CD14-positive monocyte (primary cell): ENCODE measurements around the gene SEPTIN5. TPM values are rescaled to one million over a fixed set of nuclear protein-coding genes. Genes with fewer than 3 reads are reported as not detected.

Experiments
- DNase-seq, 3 donors: peaks; one replicate each; pipeline ENCODE4 v3.0.0-alpha.2; 2011 to 2022
- H2AFZ ChIP-seq: 2 replicates; pipeline ENCODE4 v1.6.0; 2012; ENCODE audit warnings: mild to moderate bottlenecking, low read depth, low read length, inconsistent platforms; ENCODE audit not compliant: insufficient read depth, poor library complexity, severe bottlenecking
- H3K27ac ChIP-seq, 2 donors: 1 replicate in 1 of 2; 2 replicates in 1 of 2; pipeline ENCODE4 v1.5.1; 2012 to 2013; ENCODE audit warnings: low read length in 2 of 2, control low read depth in 1 of 2, inconsistent platforms in 1 of 2, low read depth in 1 of 2, mild to moderate bottlenecking in 1 of 2
- H3K27me3 ChIP-seq, 2 donors: one replicate each; pipeline versions ENCODE4 v1.6.0 to v1.6.1; 2011 to 2013; ENCODE audit warnings: low read length in 2 of 2; ENCODE audit not compliant: control insufficient read depth in 2 of 2, insufficient read depth in 2 of 2
- H3K36me3 ChIP-seq, 2 donors: replicated peaks in 1 of 2; 1 replicate in 1 of 2; 2 replicates in 1 of 2; pipeline versions ENCODE4 v1.5.1 to v1.6.1; 2012 to 2013; ENCODE audit warnings: low read length in 2 of 2, control low read depth in 1 of 2, inconsistent platforms in 1 of 2, mild to moderate bottlenecking in 1 of 2; ENCODE audit not compliant: insufficient read depth in 2 of 2, control insufficient read depth in 1 of 2
- H3K4me1 ChIP-seq, 2 donors: 1 replicate in 1 of 2; 2 replicates in 1 of 2; pipeline versions ENCODE4 v1.5.1 to v1.6.1; 2012 to 2013; ENCODE audit warnings: low read length in 2 of 2, control low read depth in 1 of 2, inconsistent platforms in 1 of 2, mild to moderate bottlenecking in 1 of 2, moderate library complexity in 1 of 2; ENCODE audit not compliant: insufficient read depth in 2 of 2, control insufficient read depth in 1 of 2
- H3K4me2 ChIP-seq: replicated peaks from 2 replicates; pipeline ENCODE3; 2012; ENCODE audit warnings: low read length, moderate library complexity, mild to moderate bottlenecking; ENCODE audit not compliant: poor library complexity, severe bottlenecking; ENCODE audit errors: extremely low read depth
- H3K4me3 ChIP-seq, 3 experiments: fragments of 200-600 bp in 1 of 3; sonication (generic) in 1 of 3; replicated peaks in 1 of 3; 1 replicate in 2 of 3; 2 replicates in 1 of 3; pipeline ENCODE4 v1.5.1; 2011 to 2013; ENCODE audit warnings: low read length in 3 of 3, mild to moderate bottlenecking in 3 of 3, control low read depth in 2 of 3, low read depth in 2 of 3, inconsistent platforms in 1 of 3, moderate library complexity in 1 of 3
- H3K79me2 ChIP-seq: 2 replicates; pipeline ENCODE4 v1.6.0; 2012; ENCODE audit warnings: mild to moderate bottlenecking, control low read depth, inconsistent platforms, low read length, moderate library complexity; ENCODE audit not compliant: insufficient read depth
- H3K9ac ChIP-seq: 2 replicates; pipeline ENCODE4 v1.6.0; 2017; ENCODE audit warnings: low read length, mild to moderate bottlenecking; ENCODE audit not compliant: insufficient read depth, poor library complexity, severe bottlenecking
- H3K9me3 ChIP-seq, 2 donors: replicated peaks in 1 of 2; 1 replicate in 1 of 2; 2 replicates in 1 of 2; pipeline versions ENCODE4 v1.5.1 to v1.6.1; 2012 to 2013; ENCODE audit warnings: low read length in 2 of 2, control low read depth in 1 of 2; ENCODE audit not compliant: control insufficient read depth in 1 of 2, insufficient read depth in 1 of 2
- H4K20me1 ChIP-seq: 2 replicates; pipeline ENCODE4 v1.6.0; 2012; ENCODE audit warnings: mild to moderate bottlenecking, low read length, control low read depth, moderate library complexity; ENCODE audit not compliant: insufficient read depth
- H3K27ac Mint-ChIP-seq, 7 donors: one replicate each; pipeline ENCODE4 v1.8.0; 2020; ENCODE audit warnings: mild to moderate bottlenecking in 7 of 7, mixed read lengths in 7 of 7, moderate library complexity in 6 of 7, inconsistent platforms in 2 of 7
- H3K27me3 Mint-ChIP-seq, 3 donors: one replicate each; pipeline ENCODE4 v1.8.0; 2021 to 2022; ENCODE audit warnings: low read depth in 3 of 3, mild to moderate bottlenecking in 3 of 3, mixed read lengths in 3 of 3, moderate library complexity in 3 of 3, inconsistent platforms in 1 of 3
- H3K36me3 Mint-ChIP-seq, 2 donors: one replicate each; pipeline ENCODE4 v1.8.0; 2020; ENCODE audit warnings: mixed read lengths in 2 of 2, inconsistent platforms in 1 of 2, mild to moderate bottlenecking in 1 of 2
- H3K4me1 Mint-ChIP-seq: one replicate; pipeline ENCODE4 v1.8.0; 2020; ENCODE audit warnings: mild to moderate bottlenecking, mixed read lengths
- H3K4me3 Mint-ChIP-seq, 2 donors: one replicate each; pipeline ENCODE4 v1.8.0; 2020; ENCODE audit warnings: mild to moderate bottlenecking in 2 of 2, mixed read lengths in 2 of 2, moderate library complexity in 1 of 2
- H3K9me3 Mint-ChIP-seq, 7 donors: one replicate each; pipeline ENCODE4 v1.8.0; 2020 to 2022; ENCODE audit warnings: mixed read lengths in 7 of 7, mild to moderate bottlenecking in 6 of 7, moderate library complexity in 6 of 7, inconsistent platforms in 2 of 7
- WGBS: methylation state at CpG from one replicate; pipeline ENCODE4 v1.1.5; 2013; ENCODE audit warnings: missing lambda C conversion rate; ENCODE audit not compliant: insufficient coverage; 5-methylcytosine and 5-hydroxymethylcytosine counted together
- intact Hi-C, 2 donors: fragments of 100-400 bp; cut with micrococcal nuclease; formaldehyde crosslinking; loops; one replicate each; pipeline versions ENCODE4 v1.15.0 to v1.15.1; 2023
- polyA plus RNA-seq, 3 donors: library from polyadenylated mRNA; depleted of rRNA in 1 of 3; unstranded in 2 of 3; stranded (reverse) in 1 of 3; fragments of 300-500 nt in 2 of 3; fragments of >200 nt in 1 of 3; fragmentation: Illumina TruSeq in 2 of 3; gene quantifications; 1 replicate in 2 of 3; 2 replicates in 1 of 3; pipeline ENCODE4 v1.2.3, GENCODE V29; 2012 to 2021
- TF ChIP-seq, protein P1 (sequence below): fragments of 200-600 bp; IDR thresholded peaks from one replicate; pipeline ENCODE4 v1.8.0; 2022; ENCODE audit warnings: antibody characterized with exemption, mild to moderate bottlenecking

SEPTIN5 gene
- polyA plus RNA-seq, 3 donors = 0.50 to 0.64 TPM; not detected in 1

DNA sequence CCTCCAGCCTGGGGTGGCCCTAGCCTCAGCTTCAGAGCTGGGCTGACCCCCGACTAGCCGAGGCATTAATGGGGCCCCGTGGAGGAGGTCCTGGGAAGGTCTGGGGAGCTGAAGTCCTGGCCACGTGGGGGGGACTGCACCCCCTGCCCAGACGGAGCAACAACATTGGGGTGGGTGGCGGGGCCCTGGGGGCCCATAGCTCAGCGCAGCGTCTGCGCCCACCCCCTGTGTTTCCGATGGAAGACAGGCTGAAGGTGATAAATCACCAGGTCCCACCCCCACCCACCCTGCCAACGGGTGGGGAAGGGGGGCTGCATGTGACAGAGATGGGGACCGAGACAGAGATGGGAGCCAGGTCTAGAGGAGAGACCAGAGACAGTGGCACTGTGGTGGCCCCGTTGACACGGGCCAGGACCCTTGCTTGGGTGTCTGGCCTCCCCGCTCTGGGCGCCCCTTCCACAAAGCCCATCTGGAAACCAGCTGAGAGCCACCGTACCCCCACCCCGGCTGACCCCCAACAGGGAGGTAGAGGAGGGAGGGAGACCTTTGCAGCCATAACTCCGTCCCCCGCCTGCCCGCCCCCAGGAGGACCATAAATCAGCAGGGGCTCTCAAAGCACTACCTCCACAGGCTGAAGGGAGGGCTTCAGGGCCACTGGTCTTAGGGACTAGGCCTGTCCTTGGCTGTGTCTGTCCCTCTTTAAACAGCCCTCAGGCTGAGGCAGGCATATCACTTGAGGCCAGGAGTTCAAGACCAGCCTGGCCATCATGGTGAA lies 17.2 kb downstream of the SEPTIN5 start:
- Histone ChIP-seq H3K4me2 (peak overlapping the region; percentile 85), H3K9ac (peak overlapping the region; percentile 46)
- intact Hi-C loops = loop anchor here in 1 of 2 donors (2.0 to 5.0 kb wide), 2 partner anchors 179 to 281 kb away; no protein-coding TSS in a partner anchor

GRCh38 chr22:19732403-19733113 lies 18.3 kb downstream of the SEPTIN5 start:
- H3K4me1 Mint-ChIP-seq = peaks cover 4% of the 10 kb centered on the region
- H3K4me1 ChIP-seq = peaks cover 7 to 8% of the 10 kb centered on the region in 2 donors
- H3K9me3 Mint-ChIP-seq = peaks cover 0 to 1% (median 0%) of the 10 kb centered on the region in 7 donors
- intact Hi-C loops = loop anchor here in 1 of 2 donors (5.0 kb wide), 1 partner anchor 280 kb away; no protein-coding TSS in a partner anchor
- no peak overlapping the region for H2AFZ ChIP-seq
- no peak overlapping the region for H3K4me2 ChIP-seq
- 97% methylated on average over 4 of the region's 10 CpGs for WGBS
- H4K20me1 ChIP-seq = no peaks in the 10 kb centered on the region
- peaks cover 0 to 10% of the 10 kb centered on the region in 2 donors for H3K27me3 ChIP-seq
- H3K4me3 Mint-ChIP-seq = no peak overlapping the region
- DNase-seq = no peak
- H3K27me3 Mint-ChIP-seq = peaks cover 9 to 46% (median 13%) of the 10 kb centered on the region in 3 donors
- H3K9me3 ChIP-seq = no peaks in the 10 kb centered on the region
- no peak overlapping the region for H3K27ac ChIP-seq
- H3K36me3 ChIP-seq = no peaks in the 10 kb centered on the region
- no peak overlapping the region for H3K9ac ChIP-seq
- no peak overlapping the region for H3K27ac Mint-ChIP-seq
- no peaks in the 10 kb centered on the region for H3K36me3 Mint-ChIP-seq
- TF ChIP-seq, protein P1, sequence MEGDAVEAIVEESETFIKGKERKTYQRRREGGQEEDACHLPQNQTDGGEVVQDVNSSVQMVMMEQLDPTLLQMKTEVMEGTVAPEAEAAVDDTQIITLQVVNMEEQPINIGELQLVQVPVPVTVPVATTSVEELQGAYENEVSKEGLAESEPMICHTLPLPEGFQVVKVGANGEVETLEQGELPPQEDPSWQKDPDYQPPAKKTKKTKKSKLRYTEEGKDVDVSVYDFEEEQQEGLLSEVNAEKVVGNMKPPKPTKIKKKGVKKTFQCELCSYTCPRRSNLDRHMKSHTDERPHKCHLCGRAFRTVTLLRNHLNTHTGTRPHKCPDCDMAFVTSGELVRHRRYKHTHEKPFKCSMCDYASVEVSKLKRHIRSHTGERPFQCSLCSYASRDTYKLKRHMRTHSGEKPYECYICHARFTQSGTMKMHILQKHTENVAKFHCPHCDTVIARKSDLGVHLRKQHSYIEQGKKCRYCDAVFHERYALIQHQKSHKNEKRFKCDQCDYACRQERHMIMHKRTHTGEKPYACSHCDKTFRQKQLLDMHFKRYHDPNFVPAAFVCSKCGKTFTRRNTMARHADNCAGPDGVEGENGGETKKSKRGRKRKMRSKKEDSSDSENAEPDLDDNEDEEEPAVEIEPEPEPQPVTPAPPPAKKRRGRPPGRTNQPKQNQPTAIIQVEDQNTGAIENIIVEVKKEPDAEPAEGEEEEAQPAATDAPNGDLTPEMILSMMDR = no peak
- H3K4me3 ChIP-seq = no peak overlapping the region
- H3K79me2 ChIP-seq = no peaks in the 10 kb centered on the region

More for the DNA sequence above, 17.2 kb downstream of the SEPTIN5 start:
- Mint-ChIP-seq H3K36me3 (no peaks in the 10 kb centered on the region), H3K4me1 (peaks cover 4% of the 10 kb centered on the region), H3K27me3 (peaks cover 10 to 49% (median 17%) of the 10 kb centered on the region in 3 donors), H3K9me3 (peaks cover 0 to 3% (median 0%) of the 10 kb centered on the region in 7 donors), H3K4me3 (no peak overlapping the region), H3K27ac (no peak overlapping the region)
- TF ChIP-seq, protein P1 = no peak
- Histone ChIP-seq H3K79me2 (no peaks in the 10 kb centered on the region), H2AFZ (peak overlapping the region; percentile 88), H3K27me3 (peaks cover 0 to 10% of the 10 kb centered on the region in 2 donors), H3K4me1 (peaks cover 7 to 8% of the 10 kb centered on the region in 2 donors), H3K4me3 (no peak overlapping the region), H3K9me3 (no peaks in the 10 kb centered on the region), H3K27ac (no peak overlapping the region), H3K36me3 (no peaks in the 10 kb centered on the region), H4K20me1 (no peaks in the 10 kb centered on the region)
- DNase-seq = no peak
- 52% methylated on average over 7 of the region's 21 CpGs for WGBS
